T-helper 1 cell (primary cell): ENCODE measurements around the gene ZBTB47.

Experiments used
- DNase-seq, 5 donors: peaks; one replicate each; pipeline ENCODE4 v3.0.0-alpha.2; 2012 to 2020

Gene ZBTB47

GRCh38 chr3:42653303-42653559 lies 266 bp upstream of the ZBTB47 start:
- no peak for DNase-seq

GRCh38 chr3:42654331-42655201 lies 1.1 kb downstream of the ZBTB47 start:
- peak in 1 of 5 donors; percentile 16 for DNase-seq

- no peak for DNase-seq
Measured at GRCh38 chr3:42655331-42655888, 1.9 kb downstream of the ZBTB47 start.

- no peak for DNase-seq
Measured at GRCh38 chr3:42655980-42656679, 2.6 kb downstream of the ZBTB47 start.

GRCh38 chr3:42656680-42657610 lies 3.4 kb downstream of the ZBTB47 start:
- no peak for DNase-seq

- DNase-seq = no peak
Measured at GRCh38 chr3:42657675-42658074, 4.2 kb downstream of the ZBTB47 start.

- DNase-seq = no peak
Measured at GRCh38 chr3:42658091-42658770, 4.7 kb downstream of the ZBTB47 start.

GRCh38 chr3:42658771-42659390 lies 5.4 kb downstream of the ZBTB47 start:
- DNase-seq = no peak

GRCh38 chr3:42659451-42660130 lies 6.1 kb downstream of the ZBTB47 start:
- no peak for DNase-seq

GRCh38 chr3:42660131-42660715 lies 6.7 kb downstream of the ZBTB47 start:
- no peak for DNase-seq

GRCh38 chr3:42660898-42661297 lies 7.4 kb downstream of the ZBTB47 start:
- no peak for DNase-seq

- no peak for DNase-seq
Measured at GRCh38 chr3:42661593-42662022, 8.1 kb downstream of the ZBTB47 start.

GRCh38 chr3:42662037-42662812 lies 8.7 kb downstream of the ZBTB47 start:
- no peak for DNase-seq

GRCh38 chr3:42662813-42663535 lies 9.5 kb downstream of the ZBTB47 start:
- DNase-seq = no peak

- DNase-seq = no peak
Measured at GRCh38 chr3:42663581-42664437, 10.3 kb downstream of the ZBTB47 start.

- DNase-seq = no peak
Measured at GRCh38 chr3:42664438-42664803, 10.9 kb downstream of the ZBTB47 start.

- DNase-seq = no peak
Measured at GRCh38 chr3:42665050-42665878, 11.8 kb downstream of the ZBTB47 start.
